ENCODE data around the gene SLPI. TPM values are rescaled to one million over a fixed set of nuclear protein-coding genes. Genes with fewer than 3 reads are reported as not detected.
A peak's percentile ranks its signal among the peaks of the same experiment; 100 is the strongest.

Gene SLPI
- not detected for polyA plus RNA-seq

- H3K4me1 Mint-ChIP-seq, result peaks cover 0 to 1% (median 0%) of the 10 kb centered on the region in 3 donors
- H3K9me3 Mint-ChIP-seq, result no peaks in the 10 kb centered on the region
- peaks cover 27% of the 10 kb centered on the region for H3K27me3 Mint-ChIP-seq
- no peak within 1 kb of the TSS for H3K27ac Mint-ChIP-seq
- no peaks in the 10 kb centered on the region for H3K36me3 Mint-ChIP-seq
- H3K4me3 Mint-ChIP-seq, result no peak within 1 kb of the TSS
Observed at GRCh38 chr20:45254383-45255262, at the start of gene SLPI. TSS of gene SLPI (minus strand) at chr20:45254564. CDS start at chr20:45254543, 21 bp downstream.

GRCh38 chr20:45303586-45304463, 49.5 kb upstream of the SLPI start:
- Mint-ChIP-seq H3K27me3 (peaks cover 31% of the 10 kb centered on the region), H3K27ac (no peak overlapping the region), H3K4me3 (no peak overlapping the region), H3K36me3 (peaks cover 2% of the 10 kb centered on the region), H3K9me3 (peaks cover 0 to 2% (median 0%) of the 10 kb centered on the region in 3 donors), H3K4me1 (no peaks in the 10 kb centered on the region)

GRCh38 chr20:45301824-45302271, 47.5 kb upstream of the SLPI start:
- Mint-ChIP-seq H3K27ac (no peak overlapping the region), H3K36me3 (peaks cover 2% of the 10 kb centered on the region), H3K9me3 (peaks cover 0 to 2% (median 0%) of the 10 kb centered on the region in 3 donors), H3K4me3 (no peak overlapping the region), H3K27me3 (peaks cover 30% of the 10 kb centered on the region), H3K4me1 (no peaks in the 10 kb centered on the region)

DNA sequence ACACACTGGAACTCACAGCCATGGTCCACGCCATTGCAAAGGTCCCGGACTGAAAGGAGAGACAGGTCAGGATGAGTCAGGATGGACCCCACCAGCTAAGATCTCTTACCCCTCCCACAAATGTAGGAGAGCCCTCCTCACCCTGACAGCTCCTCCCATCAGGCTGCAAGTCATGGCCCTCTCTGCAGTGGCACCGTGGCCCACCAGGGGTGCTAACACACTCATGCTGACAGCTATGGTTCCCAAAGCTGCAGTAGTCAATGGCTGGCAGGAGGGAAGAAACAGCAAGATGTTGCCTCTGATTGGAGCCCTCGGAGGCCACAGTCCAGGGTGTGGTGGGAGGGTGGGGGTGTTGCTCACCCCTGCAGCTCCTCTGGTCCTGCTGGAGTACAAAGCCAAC, 46.6 kb upstream of the SLPI start:
- no peaks in the 10 kb centered on the region for H3K4me1 Mint-ChIP-seq
- H3K4me3 Mint-ChIP-seq, result no peak overlapping the region
- H3K27ac Mint-ChIP-seq, result no peak overlapping the region
- H3K36me3 Mint-ChIP-seq, result peaks cover 5% of the 10 kb centered on the region
- H3K9me3 Mint-ChIP-seq, result peaks cover 0 to 2% (median 0%) of the 10 kb centered on the region in 3 donors
- H3K27me3 Mint-ChIP-seq, result peaks cover 35% of the 10 kb centered on the region

GRCh38 chr20:45299786-45300185, 45.4 kb upstream of the SLPI start:
- Mint-ChIP-seq H3K36me3 (peaks cover 3% of the 10 kb centered on the region), H3K27me3 (peaks cover 38% of the 10 kb centered on the region), H3K27ac (no peak overlapping the region), H3K4me3 (no peak overlapping the region), H3K4me1 (no peaks in the 10 kb centered on the region), H3K9me3 (no peaks in the 10 kb centered on the region)

- Mint-ChIP-seq H3K9me3 (no peaks in the 10 kb centered on the region), H3K27ac (no peak overlapping the region), H3K4me3 (no peak overlapping the region), H3K27me3 (peaks cover 40% of the 10 kb centered on the region), H3K4me1 (peaks cover 1 to 5% (median 5%) of the 10 kb centered on the region in 3 donors), H3K36me3 (peaks cover 3% of the 10 kb centered on the region)
Observed at GRCh38 chr20:45297786-45298497, 43.6 kb upstream of the SLPI start.

DNA sequence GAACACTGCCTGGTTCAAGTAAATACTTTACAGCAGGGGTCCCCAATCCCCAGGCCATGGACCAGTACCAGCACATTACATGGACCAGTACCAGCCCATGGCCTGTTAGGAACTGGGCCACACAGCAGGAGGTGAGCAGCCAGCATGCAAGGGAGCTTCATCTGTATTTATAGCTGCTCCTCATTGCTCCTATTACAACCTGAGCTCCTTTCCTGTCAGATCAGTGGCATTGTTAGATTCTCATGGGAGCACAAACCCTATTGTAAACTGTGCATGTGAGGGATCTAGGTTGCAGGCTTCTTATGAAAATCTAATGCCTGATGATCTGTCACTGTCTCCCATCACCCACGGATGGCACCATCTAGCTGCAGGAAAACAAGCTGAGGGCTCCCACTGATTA, 40.3 kb upstream of the SLPI start:
- peaks cover 41% of the 10 kb centered on the region for H3K27me3 Mint-ChIP-seq
- H3K4me1 Mint-ChIP-seq, result peaks cover 10 to 18% (median 14%) of the 10 kb centered on the region in 3 donors
- H3K4me3 Mint-ChIP-seq, result peak overlapping the region in 1 of 4 donors; percentile 43
- no peak overlapping the region for H3K27ac Mint-ChIP-seq
- H3K9me3 Mint-ChIP-seq, result no peaks in the 10 kb centered on the region
- peaks cover 3% of the 10 kb centered on the region for H3K36me3 Mint-ChIP-seq

DNA sequence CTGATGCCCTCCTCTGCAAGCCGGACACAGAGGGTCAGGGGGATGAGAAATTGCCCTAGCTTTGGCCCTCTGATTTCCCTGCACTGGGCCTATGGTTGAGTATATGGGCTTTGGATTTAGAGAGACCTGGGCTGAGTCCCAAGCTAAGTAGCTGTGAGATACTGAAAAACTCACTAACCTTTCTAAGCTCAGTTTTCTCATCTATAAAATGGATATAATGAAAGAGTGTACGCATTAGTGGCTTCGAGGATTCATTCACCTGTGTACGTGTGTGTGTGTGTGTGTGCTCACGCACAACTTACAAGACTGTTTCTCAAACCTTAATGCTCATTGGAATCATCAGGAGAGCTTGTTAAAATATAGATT, 39.6 kb upstream of the SLPI start:
- Mint-ChIP-seq H3K36me3 (peaks cover 3% of the 10 kb centered on the region), H3K27ac (no peak overlapping the region), H3K27me3 (peaks cover 37% of the 10 kb centered on the region), H3K4me1 (peaks cover 10 to 18% (median 14%) of the 10 kb centered on the region in 3 donors), H3K9me3 (no peaks in the 10 kb centered on the region), H3K4me3 (peak overlapping the region in 3 of 4 donors; percentile 10 to 79 (median 70))

GRCh38 chr20:45293041-45294002, 39.0 kb upstream of the SLPI start:
- Mint-ChIP-seq H3K36me3 (peaks cover 3% of the 10 kb centered on the region), H3K4me3 (peak overlapping the region; percentile 10 to 88 (median 74)), H3K27ac (peak overlapping the region in 1 of 3 donors; percentile 62), H3K4me1 (peaks cover 10 to 18% (median 14%) of the 10 kb centered on the region in 3 donors), H3K9me3 (no peaks in the 10 kb centered on the region), H3K27me3 (peaks cover 39% of the 10 kb centered on the region)

DNA sequence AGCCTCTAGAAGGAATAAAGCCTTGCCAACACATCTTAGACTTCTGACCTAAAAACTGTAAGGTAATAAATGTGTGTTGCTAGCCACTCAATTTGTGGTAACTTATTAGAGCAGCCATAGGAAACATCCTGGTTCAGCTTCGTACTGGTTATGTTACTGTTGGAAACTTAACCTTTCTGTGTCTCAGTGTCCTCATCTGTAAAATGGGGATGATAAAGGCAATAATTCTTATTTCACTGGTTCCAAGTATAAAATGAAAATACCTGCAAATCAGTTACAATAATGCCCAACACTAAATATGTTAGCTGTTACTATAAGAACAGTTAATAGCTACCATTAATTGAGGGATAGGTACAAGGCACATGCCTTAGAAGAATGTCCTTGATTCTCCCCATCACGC, 38.0 kb upstream of the SLPI start:
- Mint-ChIP-seq H3K27me3 (peaks cover 32% of the 10 kb centered on the region), H3K9me3 (no peaks in the 10 kb centered on the region), H3K4me1 (peaks cover 10 to 18% (median 14%) of the 10 kb centered on the region in 3 donors), H3K4me3 (peak overlapping the region in 3 of 4 donors; percentile 10 to 77 (median 61)), H3K27ac (peak overlapping the region in 1 of 3 donors; percentile 62), H3K36me3 (peaks cover 3% of the 10 kb centered on the region)

GRCh38 chr20:45291526-45291925, 37.2 kb upstream of the SLPI start:
- peaks cover 10 to 18% (median 14%) of the 10 kb centered on the region in 3 donors for H3K4me1 Mint-ChIP-seq
- H3K9me3 Mint-ChIP-seq, result no peaks in the 10 kb centered on the region
- peaks cover 3% of the 10 kb centered on the region for H3K36me3 Mint-ChIP-seq
- H3K27ac Mint-ChIP-seq, result no peak overlapping the region
- H3K27me3 Mint-ChIP-seq, result peaks cover 36% of the 10 kb centered on the region
- peak overlapping the region in 1 of 4 donors; percentile 4 for H3K4me3 Mint-ChIP-seq

DNA sequence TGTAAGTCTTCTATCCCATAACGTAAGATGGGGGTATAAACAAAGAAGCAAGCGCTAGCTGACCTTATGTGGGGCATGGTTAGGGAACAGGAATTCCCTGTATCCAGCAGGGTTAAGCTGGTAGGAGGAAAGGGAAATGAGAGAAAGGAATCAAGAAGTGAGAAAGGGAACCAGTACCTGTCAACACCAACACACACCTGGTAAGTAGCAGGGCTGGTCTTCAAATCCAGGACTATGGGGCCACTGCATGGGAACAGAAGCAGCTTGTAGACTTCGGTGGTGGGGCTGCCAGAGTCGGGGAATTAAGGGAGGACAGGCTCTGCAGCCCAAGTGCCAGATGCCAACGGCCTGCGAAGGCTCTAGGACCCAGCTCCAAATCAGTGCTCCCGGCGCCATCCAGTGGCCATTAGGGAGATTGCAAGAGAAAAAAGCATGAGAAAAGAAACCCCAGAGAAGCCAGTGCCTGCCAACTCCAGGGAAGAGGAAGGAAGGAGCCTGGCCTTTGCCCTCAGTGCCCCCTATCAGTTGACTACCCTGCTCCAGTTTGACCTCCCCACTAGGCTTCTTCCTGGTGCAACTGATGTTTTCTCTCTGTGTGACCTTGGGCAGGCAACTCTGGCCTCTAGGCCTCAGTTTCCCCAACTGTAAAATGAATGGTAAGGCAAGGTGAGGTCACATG, 36.5 kb upstream of the SLPI start:
- H3K36me3 Mint-ChIP-seq, result no peaks in the 10 kb centered on the region
- no peak overlapping the region for H3K27ac Mint-ChIP-seq
- H3K9me3 Mint-ChIP-seq, result no peaks in the 10 kb centered on the region
- peak overlapping the region in 1 of 4 donors; percentile 50 for H3K4me3 Mint-ChIP-seq
- peaks cover 10 to 18% (median 14%) of the 10 kb centered on the region in 3 donors for H3K4me1 Mint-ChIP-seq
- peaks cover 31% of the 10 kb centered on the region for H3K27me3 Mint-ChIP-seq

All from IgD-negative memory B cell (primary cell).